ENCODE data around the gene PHF3. TPM values are rescaled to one million over a fixed set of nuclear protein-coding genes. Genes with fewer than 3 reads are reported as not detected.
"Not testable (repeated sequence)": the region's sequence is repeated elsewhere in the genome, so short reads cannot be mapped to it uniquely, and the experiment has no call there.

PHF3 gene
- total RNA-seq, 1 donor from 2014 or later = 23.2 TPM

DNA sequence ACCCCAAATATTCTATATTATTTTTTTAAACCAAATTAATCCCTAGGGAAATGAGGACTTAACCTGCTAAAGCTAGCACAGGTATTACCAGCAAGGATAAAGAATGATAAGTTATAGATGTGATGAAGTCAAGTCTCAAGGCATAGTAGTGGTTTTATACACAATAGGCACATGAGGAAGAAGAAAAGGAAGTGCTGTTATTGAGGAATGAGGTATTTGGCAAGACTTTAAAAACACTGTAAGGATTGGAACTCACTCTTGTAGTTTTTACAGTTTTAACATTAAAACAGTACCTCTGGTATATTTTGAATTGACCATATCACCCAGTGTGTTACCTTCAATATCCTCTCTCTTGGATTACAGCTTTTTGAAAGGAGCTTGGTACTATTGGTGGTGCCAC lies 54.6 kb downstream of the PHF3 start:
- ATAC-seq (no peak), DNase-seq (ENCODE audit: low spot score) (no peak)

DNA sequence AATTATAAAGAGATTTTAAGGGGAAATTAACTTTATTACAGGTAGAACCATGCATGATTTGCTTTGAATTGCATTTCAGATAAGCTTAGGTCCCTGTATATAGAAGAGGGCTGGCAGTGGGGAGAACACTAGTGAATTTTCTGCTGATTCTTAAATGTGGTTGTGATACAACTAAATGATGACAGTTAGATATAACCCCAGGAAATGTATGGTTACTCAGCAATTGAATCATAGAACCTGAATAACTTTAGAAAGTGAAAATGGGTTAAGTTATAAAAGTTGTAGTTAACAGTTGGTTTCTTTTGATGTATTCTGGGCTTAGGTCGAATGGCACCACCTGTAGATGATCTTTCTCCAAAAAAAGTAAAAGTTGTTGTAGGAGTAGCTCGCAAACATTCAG lies 70.1 kb downstream of the PHF3 start:
- DNase-seq (ENCODE audit: low spot score) (no peak), ATAC-seq (no peak)

DNA sequence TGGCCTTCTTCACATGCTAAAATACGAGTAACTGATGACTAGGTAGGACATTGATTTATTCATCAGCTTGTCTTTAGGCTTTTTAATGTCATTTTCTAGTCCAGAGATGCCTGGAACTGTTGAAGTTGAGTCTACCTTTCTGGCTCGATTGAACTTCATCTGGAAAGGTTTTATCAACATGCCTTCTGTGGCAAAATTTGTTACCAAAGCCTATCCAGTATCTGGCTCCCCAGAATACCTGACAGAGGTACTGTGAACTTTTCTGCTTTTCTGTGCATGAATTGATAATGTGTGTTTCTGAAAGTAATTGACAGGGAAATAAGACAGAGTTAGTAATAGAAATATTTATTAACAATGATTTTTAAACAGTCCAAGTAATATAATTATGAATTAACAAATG lies 71.0 kb downstream of the PHF3 start:
- ATAC-seq = peak; percentile 54
- no peak for DNase-seq (ENCODE audit: low spot score)

DNA sequence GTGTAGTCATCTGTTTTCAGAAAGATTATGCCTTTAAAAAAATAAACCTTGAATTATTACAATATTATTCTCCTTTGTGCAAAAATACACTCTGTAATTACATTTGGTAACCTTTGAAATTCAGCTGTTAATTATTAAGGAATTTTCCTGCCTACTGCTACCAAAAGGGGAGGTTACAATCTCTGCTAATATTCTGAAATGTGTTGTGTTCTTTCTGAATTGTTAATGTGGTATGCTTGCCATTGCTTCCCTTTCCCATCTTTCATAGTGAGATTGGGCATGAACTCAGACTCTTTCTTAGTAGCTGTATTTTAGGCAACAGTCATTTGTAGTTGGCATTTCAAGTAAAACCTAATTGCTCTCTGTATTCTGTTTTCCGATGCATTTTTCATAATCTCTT lies 73.0 kb downstream of the PHF3 start:
- DNase-seq (ENCODE audit: low spot score) = no peak
- ATAC-seq = peak; percentile 63

DNA sequence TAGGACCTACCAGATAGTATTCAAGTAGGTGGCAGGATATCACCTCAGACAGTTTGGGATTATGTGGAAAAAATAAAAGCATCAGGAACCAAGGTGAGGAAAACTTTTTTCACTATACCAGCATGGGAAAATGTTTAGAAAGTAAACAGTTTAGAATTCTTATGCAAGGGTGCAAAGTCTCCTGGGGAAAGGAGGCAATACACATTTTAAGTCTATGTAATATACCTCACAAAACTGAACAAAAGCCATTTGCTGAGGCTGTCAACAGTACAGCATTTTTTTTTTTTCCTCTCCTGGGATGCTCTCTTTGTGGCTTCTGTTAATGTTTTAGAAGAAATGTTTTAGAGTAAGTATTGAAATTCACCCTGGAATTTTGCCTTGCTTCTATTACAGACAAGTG lies 73.5 kb downstream of the PHF3 start:
- ATAC-seq (peak; percentile 70), DNase-seq (ENCODE audit: low spot score) (no peak)

DNA sequence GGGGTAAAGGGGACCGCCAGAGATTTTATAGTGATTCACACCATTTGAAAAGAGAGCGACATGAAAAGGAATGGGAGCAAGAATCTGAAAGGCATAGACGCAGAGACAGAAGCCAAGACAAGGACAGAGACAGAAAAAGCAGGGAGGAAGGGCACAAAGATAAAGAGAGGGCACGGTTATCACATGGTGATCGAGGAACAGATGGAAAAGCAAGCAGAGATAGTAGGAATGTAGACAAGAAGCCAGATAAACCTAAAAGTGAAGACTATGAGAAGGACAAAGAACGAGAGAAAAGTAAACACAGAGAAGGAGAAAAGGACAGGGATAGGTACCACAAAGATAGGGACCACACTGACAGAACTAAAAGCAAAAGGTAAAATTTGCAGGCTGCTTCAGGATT lies 77.7 kb downstream of the PHF3 start:
- DNase-seq (ENCODE audit: low spot score) = no peak

DNA sequence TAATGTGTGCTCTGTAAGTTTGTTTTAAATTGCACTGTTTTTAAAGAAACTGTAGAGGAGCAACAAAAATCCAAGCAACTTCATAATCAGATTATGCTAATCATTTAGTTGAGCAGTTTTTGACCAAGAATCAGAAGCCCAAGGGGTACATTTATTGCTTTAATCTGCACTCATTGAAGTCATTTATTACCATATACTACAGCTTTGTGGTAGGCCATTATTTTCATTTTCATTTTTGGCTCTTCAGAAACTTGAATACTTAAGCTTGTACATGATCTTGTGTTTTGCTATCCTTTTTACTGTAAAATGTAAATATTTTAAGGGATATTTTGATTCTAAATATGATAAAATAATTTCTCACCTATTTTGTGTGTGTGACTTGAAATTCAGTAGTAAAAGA lies 78.5 kb downstream of the PHF3 start:
- DNase-seq (ENCODE audit: low spot score) (no peak), ATAC-seq (no peak)

More for the DNA sequence above, 77.7 kb downstream of the PHF3 start:
- no peak for ATAC-seq

DNA sequence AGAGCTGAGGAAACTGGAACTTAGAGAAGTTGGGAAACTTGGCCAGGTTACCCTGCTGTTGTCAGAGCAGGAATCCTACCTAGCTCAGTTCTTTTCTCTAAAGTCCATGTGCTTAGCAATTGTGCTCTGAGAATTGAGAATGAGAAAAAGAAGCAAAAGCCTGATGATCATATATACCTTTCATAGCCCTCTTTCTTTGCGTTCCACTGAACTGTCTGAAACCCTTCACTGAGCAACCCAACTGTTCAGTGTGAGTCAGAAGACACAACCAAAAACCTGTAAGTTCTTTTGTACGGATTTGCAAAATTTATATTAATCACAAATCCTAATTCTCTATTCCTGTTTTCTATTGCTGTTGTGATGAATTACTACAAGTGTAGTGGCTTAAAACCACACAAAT lies 80.6 kb downstream of the PHF3 start:
- DNase-seq (ENCODE audit: low spot score) = no peak
- ATAC-seq = no peak

DNA sequence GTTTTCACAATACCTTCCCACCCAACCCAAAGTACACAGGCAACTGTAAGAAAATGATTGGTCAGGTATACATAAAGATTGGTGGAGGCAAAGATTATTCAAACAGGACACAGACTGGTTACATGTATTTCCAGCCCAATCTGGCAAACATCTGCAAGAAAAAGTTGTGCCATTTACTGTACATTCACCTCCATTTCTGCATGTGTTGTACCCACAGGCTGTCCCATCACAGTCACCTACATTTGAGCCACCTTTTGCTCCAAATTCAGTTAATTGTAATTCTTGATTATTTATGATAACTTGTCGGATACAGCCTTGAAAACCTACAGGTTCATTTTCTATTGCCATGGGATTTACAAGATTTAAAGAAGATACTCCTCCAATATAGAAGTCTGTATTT lies 85.6 kb downstream of the PHF3 start:
- no peak for ATAC-seq
- DNase-seq (ENCODE audit: low spot score) = no peak

DNA sequence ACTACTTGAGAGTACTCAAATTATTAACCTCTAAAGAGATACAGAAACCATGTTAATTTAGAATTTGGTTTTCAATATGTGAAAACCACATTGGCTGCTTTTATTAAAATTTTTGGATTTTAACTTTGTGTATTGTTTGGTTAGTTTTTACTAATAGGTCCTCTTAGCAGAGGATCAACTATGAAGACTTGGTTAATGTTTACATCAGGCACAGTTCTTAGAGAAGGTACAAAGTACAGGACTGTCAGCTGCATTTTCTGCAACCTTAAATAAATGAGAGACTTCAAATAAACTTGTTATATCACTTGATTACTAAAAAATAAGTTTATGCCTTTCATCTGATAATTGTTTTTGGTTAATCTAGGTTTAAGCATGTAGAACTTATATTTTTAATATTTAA lies 89.1 kb downstream of the PHF3 start:
- ATAC-seq = peak; percentile 95
- no peak for DNase-seq (ENCODE audit: low spot score)

DNA sequence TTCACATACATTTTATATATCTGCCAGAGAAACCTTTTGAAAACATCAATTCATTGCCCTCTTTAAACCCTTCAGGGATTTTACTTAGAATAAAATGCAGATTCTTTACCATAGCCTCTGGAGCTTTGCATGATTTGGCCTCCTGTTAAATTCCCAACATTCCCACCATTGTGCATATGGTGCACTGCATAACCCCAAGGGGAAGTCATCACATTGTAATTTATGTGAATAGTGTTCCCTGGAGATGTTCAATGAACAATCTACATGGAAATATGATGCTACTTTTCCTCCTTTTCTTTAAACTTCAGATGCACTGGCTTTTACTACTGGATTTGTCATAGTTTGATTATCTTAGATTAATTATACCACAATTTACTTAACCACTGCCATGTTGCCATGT lies 94.7 kb downstream of the PHF3 start:
- no peak for ATAC-seq
- DNase-seq (ENCODE audit: low spot score) = no peak

DNA sequence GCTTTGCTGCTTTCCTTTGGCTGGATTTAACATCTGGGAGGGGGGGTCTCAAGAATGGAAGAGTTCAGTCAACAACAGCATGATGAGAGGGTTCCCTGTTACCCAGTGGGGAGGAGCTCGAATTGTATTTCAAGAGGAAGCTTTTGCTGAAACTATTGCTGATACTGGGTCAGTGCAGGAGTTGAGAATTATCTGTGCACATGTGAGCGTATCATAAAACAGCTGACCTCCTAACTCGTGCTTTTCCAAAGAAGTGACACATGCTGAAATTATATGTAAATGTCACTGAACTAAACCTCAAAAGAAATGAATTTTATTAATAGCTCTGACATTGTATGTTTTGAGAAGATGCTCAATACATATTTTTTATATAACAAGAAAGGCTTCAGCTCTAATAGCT lies 96.3 kb downstream of the PHF3 start:
- DNase-seq (ENCODE audit: low spot score) (no peak), ATAC-seq (no peak)

DNA sequence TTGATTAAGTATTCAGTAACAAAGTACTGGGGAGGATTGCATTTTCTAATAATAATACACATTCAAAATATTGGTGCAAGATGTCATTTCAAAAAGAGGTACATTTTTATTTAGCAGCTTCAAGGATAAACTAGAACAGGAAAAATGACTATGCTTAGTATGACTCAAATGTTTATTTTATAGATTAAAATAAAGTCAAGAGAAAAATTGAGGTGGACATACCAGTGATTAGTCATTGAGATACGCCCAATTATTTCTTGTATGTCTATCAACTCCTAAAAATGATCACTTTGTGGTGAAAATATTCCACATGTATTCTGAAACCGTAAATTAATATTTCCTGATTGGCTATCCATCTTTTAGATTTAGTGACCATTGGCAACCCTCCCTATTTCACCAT lies 96.7 kb downstream of the PHF3 start:
- ATAC-seq = no peak
- DNase-seq (ENCODE audit: low spot score) = no peak

DNA sequence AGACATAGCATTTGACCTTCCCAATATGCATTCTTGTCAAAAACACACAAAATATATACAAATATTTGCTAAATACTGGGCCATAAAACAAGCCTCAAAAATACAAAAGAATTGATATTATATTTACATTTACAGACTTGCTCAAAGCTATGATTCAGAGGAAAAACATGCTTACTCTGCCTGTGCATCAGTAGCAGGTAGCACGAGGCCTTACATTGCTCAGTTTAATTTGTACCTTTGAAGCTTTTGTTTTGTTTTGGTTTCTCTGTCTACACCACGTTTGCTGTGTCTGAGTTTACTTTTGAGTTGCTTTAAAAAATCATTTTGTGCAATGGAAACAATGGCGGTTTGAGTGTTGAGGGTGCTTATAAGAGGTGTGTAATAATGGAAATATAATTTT lies 99.3 kb downstream of the PHF3 start:
- no peak for ATAC-seq
- DNase-seq (ENCODE audit: low spot score) = no peak

DNA sequence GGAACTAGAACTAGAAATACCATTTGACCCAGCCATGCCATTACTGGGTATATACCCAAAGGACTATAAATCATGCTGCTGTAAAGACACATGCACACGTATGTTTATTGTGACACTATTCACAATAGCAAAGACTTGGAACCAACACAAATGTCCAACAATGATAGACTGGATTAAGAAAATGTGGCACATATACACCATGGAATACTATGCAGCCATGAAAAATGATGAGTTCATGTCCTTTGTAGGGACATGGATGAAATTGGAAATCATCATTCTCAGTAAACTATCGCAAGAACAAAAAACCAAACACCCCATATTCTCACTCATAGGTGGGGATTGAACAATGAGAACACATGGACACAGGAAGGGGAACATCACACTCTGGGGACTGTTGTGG lies 102.6 kb downstream of the PHF3 start:
- not testable (repeated sequence) for ATAC-seq; DNase-seq (ENCODE audit: low spot score)

DNA sequence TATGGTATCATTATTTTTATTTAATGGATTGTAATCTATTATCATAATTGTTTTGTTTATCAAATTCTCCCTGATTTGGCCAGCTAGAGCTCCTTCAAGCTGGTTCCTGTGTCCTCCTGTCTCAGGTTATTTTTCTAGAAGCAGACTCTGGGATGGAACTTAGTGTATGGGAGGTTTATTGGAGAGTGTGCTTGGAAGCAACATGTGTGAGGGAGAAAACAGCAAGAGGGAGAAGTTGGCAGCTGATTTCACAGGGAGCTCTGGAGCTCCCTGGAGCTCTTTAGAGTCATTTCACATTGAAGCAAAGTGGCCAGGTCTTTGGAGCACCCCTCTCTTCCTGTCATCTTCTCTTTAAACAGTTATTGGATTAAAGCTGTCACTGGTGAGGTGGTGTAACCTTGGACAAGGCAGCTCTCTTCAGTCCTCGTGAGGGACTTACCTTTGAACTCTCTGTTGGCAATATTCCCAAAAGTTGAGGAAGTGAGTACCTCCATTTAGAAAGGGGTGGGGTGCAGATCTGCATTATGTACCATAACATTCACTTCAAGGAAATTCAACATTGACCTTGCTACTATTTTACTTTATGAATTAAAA lies 103.6 kb downstream of the PHF3 start:
- DNase-seq (ENCODE audit: low spot score) (no peak), ATAC-seq (peak; percentile 62)

DNA sequence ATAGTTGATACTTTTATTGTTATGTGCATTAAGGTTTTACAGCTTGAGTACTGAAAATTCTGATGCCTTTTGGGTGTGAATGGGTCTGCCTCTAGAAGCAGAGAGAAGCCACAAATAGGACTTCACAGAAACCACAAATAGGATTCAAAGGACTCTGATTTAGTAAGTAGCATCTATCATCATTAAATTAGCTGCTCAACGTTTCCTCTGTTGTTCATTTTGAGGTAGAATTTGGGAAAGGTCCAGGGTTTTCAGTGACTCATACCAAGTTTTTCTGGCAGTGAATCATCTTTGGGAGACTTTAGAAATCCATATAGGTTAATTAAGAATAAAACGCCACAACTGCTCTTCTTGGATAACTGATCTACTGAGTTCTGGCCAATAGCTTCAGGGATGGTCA lies 105.1 kb downstream of the PHF3 start:
- no peak for ATAC-seq

DNA sequence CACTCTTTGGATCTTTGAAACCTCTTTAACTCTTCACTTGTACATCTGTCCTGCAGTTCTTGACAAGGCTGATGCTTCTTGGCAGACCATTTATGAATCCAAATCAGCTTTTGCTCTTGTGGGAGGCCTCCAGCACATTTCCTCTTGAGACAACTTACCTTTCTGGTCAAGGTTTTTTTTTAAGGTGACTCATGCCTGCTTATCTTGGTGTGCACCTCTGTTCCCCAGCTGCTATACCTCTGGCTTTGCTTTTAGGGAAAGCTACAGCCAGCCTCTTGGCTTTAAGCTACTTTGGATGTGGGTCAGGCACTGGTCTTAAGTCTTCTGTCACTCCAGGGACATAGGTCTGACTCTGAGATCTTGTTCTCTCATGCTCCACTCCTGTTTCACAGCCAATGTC lies 106.5 kb downstream of the PHF3 start:
- ATAC-seq (no peak), DNase-seq (ENCODE audit: low spot score) (no peak)

More for the DNA sequence above, 105.1 kb downstream of the PHF3 start:
- no peak for DNase-seq (ENCODE audit: low spot score)

DNA sequence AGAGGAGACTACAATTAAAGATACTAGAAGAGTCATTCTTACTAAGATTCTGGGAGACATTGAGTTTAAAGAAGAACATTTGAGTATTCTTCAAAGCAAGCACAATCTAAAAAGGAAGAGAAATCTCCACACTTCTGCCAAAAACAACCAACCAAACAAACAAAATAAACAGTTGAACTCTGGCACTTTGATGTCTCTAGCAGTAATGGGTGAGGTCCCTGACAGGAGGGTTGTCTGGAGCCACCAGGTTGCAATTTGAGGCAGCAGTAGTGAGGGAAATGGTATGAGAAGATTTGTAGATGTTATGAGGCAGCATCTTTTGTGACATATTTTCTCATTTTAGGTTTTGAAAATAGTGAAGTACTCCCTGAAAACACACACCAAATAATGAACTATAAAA lies 108.1 kb downstream of the PHF3 start:
- DNase-seq (ENCODE audit: low spot score) (no peak), ATAC-seq (peak; percentile 82)

DNA sequence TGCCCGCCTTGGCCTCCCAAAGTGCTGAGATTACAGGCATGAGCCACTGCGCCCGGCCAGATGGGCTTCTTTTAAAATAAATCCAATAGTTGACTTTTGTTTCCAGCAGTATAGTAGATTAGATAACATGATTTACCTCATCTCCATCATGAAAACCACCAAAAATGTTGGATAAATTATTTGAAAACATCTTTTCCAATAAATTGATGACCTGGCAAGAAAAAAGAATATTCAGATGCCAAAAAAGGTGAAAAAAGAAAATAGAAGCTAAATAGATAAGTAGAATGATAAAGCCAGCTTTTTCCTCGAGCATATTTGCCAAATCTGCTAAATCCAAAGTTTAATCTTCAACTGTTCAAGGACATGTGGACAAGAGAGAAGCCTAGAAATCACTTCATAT lies 109.2 kb downstream of the PHF3 start:
- ATAC-seq = no peak
- no peak for DNase-seq (ENCODE audit: low spot score)

DNA sequence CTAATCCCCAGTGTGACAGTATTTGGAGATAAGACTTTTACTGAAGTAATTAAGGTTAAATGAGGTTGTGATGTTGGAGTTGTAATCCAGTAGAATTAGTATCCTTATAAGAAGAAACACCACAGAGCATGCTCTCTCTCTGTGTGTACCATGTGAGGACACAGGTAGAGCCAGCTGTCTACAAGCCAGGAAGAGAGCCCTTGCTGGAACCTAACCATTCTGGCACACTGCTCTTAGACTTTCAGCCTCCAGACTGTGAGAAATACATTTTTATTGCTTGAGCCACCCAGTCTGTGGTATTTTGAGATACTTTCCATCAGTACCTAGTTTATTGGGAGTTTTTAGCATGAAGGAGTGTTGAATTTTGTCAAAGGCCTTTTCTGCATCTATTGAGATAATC lies 110.2 kb downstream of the PHF3 start:
- DNase-seq (ENCODE audit: low spot score) = no peak
- ATAC-seq = peak; percentile 72

DNA sequence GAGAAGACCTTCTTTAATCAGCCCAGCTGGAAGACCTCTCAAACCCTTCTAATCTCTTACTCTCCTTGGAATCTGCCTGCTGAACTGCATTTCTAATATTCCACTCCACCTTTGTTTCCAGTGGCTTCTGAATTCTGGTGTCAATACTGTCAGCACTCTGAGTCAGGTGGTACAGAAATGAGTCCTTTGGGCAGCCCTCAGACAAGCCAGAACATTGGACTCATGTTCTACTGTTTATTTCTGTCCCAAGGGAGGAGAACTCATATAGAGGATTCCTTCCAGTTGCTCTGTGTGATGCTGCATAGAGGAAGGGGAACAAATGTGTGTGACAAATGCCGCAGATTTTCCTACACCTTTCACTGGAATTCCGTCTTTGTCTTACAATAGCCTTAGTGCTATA lies 114.8 kb downstream of the PHF3 start:
- ATAC-seq (no peak), DNase-seq (ENCODE audit: low spot score) (no peak)

DNA sequence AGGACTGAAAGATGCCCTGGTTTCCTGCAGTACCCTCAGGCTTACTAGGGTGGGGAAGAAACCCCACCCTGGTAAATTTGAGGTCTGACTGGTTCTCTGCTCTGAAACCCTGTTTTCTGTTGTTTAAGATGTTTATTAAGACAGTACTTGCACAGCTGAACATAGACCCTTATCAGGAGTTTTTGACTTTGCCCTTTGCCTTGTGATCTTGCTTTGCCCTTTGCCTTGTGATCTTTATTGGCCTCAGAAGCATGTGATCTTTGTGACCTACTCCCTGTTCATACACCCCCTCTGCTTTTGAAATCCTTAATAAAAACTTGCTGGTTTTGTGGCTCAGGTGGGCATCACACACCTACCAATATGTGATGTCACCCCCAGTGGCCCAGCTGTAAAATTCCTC lies 121.7 kb downstream of the PHF3 start:
- not testable (repeated sequence) for ATAC-seq; DNase-seq (ENCODE audit: low spot score)

DNA sequence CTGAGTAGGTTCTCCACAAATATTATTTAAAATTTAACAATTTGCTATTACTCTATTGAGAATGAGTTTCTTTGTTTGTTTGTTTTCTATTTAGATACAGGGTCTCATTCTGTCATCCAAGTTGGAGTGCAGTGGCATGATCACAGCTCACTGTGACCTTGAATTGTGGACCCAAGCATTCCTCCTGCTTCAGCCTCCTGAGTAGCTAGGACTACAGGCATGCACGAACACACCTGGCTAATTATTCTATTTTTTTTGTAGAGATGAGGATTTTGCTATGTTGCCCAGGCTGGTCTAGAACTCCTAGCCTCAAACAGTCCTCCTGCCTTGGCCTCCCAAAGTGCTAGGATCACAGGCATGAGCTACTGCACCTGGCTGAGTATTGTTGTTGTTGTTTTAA lies 122.2 kb downstream of the PHF3 start:
- no peak for ATAC-seq
- DNase-seq (ENCODE audit: low spot score) = no peak
